CD1c-positive myeloid dendritic cell (primary cell): ENCODE results near the gene IL1RAPL2.

Experiments used
- DNase-seq: peaks from one replicate; pipeline ENCODE4 v3.0.0-alpha.2; 2016; ENCODE audit errors: extremely low spot score

IL1RAPL2 gene

GRCh38 chrX:105461016-105461415 is 895.0 kb downstream of the IL1RAPL2 start:
- no peak for DNase-seq

GRCh38 chrX:105462186-105462585 is 896.2 kb downstream of the IL1RAPL2 start:
- no peak for DNase-seq

GRCh38 chrX:105463473-105463872 is 897.5 kb downstream of the IL1RAPL2 start:
- DNase-seq, result no peak

DNA sequence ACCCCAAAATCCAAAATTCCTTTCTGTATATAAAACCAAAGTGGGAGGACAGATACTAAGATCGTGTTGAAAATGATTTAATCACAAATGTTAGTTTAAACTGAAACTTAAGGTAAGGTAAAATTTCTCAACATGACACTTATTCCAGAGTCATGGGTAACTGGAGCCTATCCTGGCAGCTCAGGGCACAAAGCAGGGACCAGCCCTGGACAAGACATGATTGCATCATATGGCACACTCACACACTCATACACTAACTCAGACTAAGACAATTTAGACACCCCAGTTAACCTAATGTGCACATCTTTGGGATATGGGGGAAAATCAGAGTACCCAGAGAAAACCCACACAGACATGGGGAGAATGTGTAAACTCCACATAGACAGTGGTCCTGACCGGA is 898.6 kb downstream of the IL1RAPL2 start:
- DNase-seq, result no peak

DNA sequence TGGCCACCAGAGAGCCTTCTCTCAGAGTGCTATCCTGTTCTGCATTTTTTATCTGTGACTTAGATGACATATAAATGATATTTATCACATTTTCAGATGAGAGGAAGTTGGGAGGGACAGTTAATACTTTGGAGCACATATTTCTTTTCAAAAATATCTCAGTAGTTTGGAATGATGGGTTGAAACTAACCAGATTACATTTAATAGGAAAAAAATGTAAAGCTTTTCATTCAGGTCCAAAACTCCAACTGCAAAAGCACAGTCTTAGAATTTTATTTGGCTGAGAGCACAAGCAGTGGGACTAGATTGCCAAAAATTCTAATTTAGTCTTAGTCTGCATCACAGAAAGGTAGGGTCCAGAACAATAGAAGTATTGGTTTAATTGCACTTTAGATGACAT is 902.7 kb downstream of the IL1RAPL2 start:
- DNase-seq, result no peak

DNA sequence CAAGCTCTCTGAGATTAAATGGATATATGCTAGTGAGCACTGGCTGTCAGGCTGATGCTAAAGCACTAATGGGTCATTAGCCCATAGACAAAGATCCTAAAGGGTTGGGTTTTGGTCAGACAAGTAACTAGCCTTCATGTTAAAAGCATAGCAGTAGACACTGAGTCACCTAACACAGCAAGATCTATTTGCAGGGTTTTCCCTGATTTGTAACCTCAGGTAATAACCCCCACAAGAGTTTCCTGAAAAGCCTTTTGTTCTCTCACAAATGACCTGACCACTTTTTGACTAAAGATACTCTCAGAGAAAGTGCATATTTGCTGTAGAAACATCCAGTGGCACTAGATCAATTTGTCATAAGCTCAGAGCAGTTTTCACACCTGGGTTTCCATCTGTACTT is 905.6 kb downstream of the IL1RAPL2 start:
- no peak for DNase-seq

- DNase-seq, result no peak
Measured at GRCh38 chrX:105475801-105476200, 909.8 kb downstream of the IL1RAPL2 start.

- DNase-seq, result no peak
Measured at GRCh38 chrX:105477351-105477750, 911.4 kb downstream of the IL1RAPL2 start.

GRCh38 chrX:105480646-105481310 is 914.8 kb downstream of the IL1RAPL2 start:
- DNase-seq, result no peak

GRCh38 chrX:105483011-105483410 is 917.0 kb downstream of the IL1RAPL2 start:
- no peak for DNase-seq

- no peak for DNase-seq
Measured at GRCh38 chrX:105488716-105489115, 922.7 kb downstream of the IL1RAPL2 start.

DNA sequence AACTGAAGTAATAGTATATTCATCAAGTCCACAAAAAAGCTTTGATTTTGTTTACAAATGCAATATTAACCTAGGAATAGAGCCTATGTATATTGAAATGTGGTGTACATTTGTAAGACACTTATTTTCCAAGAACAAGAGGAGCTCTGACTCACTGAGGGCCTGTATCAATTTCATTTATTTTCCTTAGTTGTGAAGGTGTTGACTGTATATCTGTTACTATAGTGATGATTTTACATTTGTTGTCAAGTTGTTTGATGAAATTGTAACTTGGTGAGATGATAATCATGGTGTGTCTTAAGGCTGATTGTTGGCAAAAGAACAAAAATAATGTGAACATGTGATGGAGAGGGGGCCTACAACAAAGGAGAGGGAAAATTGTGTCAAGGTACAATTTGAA is 929.4 kb downstream of the IL1RAPL2 start:
- no peak for DNase-seq

DNA sequence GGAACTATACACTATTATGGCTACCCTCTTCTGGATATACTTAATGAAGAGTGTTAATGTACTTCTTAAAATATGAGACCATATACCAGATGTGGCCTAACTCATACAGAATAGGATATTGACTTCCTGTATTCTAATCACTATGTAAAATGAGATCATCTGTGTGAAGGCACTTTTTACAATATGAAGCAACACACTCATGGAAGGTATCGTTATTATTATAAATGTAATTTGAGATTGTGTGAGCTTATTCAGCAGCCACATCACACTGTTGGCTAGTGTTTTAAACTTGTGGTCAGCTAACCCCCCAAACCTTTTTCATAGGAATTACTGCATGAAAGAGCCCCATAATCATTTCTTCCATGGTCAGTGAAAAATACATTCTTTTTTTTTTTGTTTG is 936.3 kb downstream of the IL1RAPL2 start:
- no peak for DNase-seq

DNA sequence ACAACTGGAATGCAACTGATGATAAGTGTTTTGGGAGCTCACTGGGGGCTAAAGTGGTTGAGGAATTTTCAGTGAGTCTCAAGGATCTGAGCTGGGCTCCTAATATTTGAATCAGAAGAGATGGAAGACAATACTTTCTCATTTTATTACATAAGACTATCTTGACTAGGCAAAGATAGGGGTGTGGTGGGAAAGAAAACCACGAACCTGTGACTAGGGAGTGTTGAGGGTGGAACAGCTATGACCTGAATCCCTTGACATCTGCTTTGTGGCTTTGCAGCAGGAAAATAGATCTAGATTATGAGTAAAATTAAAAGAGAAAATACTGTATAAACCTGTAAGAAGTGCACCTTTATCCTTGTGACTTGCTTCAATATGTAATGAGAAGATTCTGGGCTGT is 949.6 kb downstream of the IL1RAPL2 start:
- no peak for DNase-seq

DNA sequence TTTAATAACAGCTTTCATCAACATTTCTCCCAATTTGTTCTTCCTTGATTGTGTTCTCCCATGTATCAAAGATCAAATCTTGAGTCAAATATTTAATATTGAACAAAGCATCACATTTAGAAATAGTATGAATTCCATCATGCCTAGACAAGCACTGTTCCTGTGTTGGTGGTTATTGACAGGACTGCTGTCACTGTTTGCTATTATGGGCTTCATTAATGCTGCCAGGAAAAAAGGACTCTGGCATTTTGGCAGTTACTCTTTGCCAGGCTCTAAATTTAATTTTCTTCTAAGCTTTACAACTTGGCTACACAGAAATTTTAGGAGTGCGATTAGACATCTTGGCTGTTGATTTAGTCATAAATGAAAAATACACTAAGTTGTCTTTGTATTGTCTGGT is 960.4 kb downstream of the IL1RAPL2 start:
- DNase-seq, result no peak

- no peak for DNase-seq
Measured at GRCh38 chrX:105527759-105528158, 961.8 kb downstream of the IL1RAPL2 start.

- DNase-seq, result no peak
Measured at GRCh38 chrX:105533951-105534350, 968.0 kb downstream of the IL1RAPL2 start.

GRCh38 chrX:105543283-105543682 is 977.3 kb downstream of the IL1RAPL2 start:
- no peak for DNase-seq

DNA sequence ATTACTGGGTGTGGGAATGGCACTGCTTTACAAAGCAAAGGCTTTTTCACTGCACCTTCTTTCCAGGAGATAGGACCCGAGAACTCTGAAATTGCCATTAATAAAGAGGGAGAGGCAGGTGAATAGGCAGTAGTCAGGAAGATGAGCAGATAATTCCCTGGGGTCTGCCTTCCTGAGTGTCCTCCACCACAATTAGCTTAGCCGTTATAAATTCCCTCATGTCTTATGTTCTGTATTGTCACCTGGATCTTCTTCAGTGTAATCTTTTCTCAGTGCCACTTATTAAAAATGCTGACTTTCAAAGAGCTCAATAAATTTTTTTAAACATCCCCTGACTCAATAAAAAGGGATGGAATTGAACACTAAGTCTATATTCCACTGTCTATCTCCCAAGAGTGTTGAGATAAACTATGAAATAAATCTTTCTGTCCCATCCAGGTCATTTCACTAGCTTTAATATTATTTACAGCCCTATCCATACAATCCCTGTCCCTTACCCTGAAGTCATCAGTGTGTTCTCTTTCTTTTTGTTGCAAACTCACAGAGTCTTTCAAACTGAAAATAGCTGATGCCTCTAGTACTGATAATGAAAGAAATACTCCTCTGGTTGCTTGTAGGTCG is 984.2 kb downstream of the IL1RAPL2 start:
- no peak for DNase-seq

- DNase-seq, result no peak
Measured at GRCh38 chrX:105552395-105552794, 986.4 kb downstream of the IL1RAPL2 start.

GRCh38 chrX:105553118-105553517 is 987.1 kb downstream of the IL1RAPL2 start:
- DNase-seq, result no peak

- no peak for DNase-seq
Measured at GRCh38 chrX:105564501-105564900, 998.5 kb downstream of the IL1RAPL2 start.

GRCh38 chrX:105565856-105566255 is 999.9 kb downstream of the IL1RAPL2 start:
- no peak for DNase-seq

DNA sequence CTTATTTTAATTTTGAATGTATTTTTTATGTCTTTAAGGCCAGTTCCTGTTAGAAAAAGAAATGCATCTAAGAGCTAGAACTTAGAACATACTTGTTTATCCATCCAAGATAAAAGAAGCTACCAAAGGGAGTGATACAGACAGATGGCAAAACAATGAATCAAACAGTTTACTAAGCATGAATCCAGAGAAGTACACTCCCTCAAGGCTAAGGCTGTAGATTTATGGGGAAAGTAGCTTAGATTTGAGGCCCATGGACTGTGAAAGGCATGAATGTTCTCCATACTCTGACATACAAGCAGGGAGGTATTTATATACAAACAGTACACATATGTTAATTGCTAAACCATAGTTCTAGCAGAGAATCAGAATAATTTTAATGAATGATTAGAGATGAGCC is 1001.1 kb downstream of the IL1RAPL2 start:
- no peak for DNase-seq
